ENCODE data around the gene P4HA2.

- TF ChIP-seq CTCF (conservative IDR thresholded peaks at IDR 0.05; ENCODE audit: low read depth, low read length) (no peak), EZH2 (IDR thresholded peaks at IDR 0.05; ENCODE audit: low read length, unreplicated experiment) (no peak), EZH2phosphoT487 (IDR thresholded peaks at IDR 0.05; ENCODE audit: borderline replicate concordance, low read length) (no peak)
These were observed 29.1 kb downstream of the P4HA2 start for GRCh38 chr5:132198571-132198970.
